ENCODE data around the gene CERCAM.
"Not testable (repeated sequence)": the region's sequence is repeated elsewhere in the genome, so short reads cannot be mapped to it uniquely, and the experiment has no call there.

The CERCAM gene

GRCh38 chr9:128397831-128398230 is 22.8 kb upstream of the CERCAM start:
- Histone ChIP-seq H3K9ac (ENCODE audit: low read length) (no peak overlapping the region), H3K27me3 (ENCODE audit: control insufficient read depth, insufficient read depth, low read length) (peaks cover 19% of the 10 kb centered on the region), H3K36me3 (ENCODE audit: control insufficient read depth, insufficient read depth, low read length) (no peaks in the 10 kb centered on the region), H3K9me3 (ENCODE audit: control insufficient read depth, low read length) (no peaks in the 10 kb centered on the region), H3K4me1 (ENCODE audit: control insufficient read depth, insufficient read depth, low read length) (no peaks in the 10 kb centered on the region), H3K4me3 (ENCODE audit: low read length) (no peak overlapping the region)

DNA sequence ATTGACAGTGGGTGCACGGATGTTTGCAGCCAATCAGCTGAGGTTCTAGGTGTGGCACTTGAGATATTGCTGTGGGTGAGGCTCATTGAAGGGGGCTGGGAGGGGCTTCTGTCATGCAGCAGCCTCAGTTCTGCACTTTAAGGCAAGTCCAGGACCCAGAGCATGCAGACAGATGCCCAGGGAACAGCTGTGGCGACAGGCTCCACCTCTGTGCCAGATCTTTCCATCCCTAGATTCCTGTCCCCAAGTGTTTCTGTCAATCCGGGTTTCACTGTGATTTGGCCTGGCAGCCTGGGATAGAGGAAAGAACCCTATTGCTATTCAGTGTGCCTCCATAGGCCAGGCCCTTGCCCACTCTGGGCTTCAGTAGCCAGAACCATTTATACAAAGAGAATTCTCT is 20.8 kb upstream of the CERCAM start:
- H3K27me3 ChIP-seq (ENCODE audit: control insufficient read depth, insufficient read depth, low read length), result peaks cover 18% of the 10 kb centered on the region
- H3K9ac ChIP-seq (ENCODE audit: low read length), result no peak overlapping the region
- H3K9me3 ChIP-seq (ENCODE audit: control insufficient read depth, low read length), result no peaks in the 10 kb centered on the region
- H3K4me3 ChIP-seq (ENCODE audit: low read length), result no peak overlapping the region
- no peaks in the 10 kb centered on the region for H3K36me3 ChIP-seq (ENCODE audit: control insufficient read depth, insufficient read depth, low read length)
- H3K4me1 ChIP-seq (ENCODE audit: control insufficient read depth, insufficient read depth, low read length), result no peaks in the 10 kb centered on the region

- no peak overlapping the region for H3K9ac ChIP-seq (ENCODE audit: low read length)
Observed at GRCh38 chr9:128404560-128404959, 16.1 kb upstream of the CERCAM start.

DNA sequence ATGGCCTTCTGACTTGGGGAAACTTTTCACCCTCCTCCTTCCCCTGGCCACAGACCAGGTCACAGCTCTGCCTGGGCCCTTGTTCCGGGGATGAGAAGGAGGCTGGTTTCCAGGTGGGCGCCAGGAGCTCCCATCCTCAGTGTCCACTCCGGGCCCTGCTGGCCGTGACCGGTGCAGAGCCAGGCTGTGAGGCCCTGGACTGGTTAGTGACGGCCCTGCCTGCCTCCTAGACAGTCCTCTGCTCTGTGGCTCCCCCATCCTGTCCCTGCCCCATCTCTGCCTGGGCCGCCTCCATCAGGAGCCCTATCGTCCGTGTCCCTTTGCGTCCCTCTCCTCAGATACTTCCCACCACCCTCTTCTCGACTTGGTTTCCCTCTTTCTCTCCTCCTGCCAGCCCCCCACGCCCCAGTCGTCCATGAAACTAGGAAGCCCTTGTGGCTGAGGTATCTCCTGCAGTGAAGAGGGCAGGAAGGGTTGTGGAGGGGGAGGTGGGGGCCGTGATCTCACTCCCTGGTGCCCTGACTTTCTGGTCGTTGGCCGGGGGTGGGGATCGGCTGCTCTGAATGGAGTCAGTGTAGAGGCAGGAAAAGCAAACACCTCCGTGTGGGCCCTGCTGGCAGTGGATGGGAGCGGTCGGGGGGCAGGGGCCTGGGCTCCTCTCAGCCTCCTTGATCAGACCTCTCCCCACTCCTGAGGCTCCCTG is 15.4 kb upstream of the CERCAM start:
- Histone ChIP-seq H3K4me1 (ENCODE audit: control insufficient read depth, insufficient read depth, low read length) (peaks cover 6% of the 10 kb centered on the region), H3K9ac (ENCODE audit: low read length) (no peak overlapping the region), H3K9me3 (ENCODE audit: control insufficient read depth, low read length) (no peaks in the 10 kb centered on the region), H3K27me3 (ENCODE audit: control insufficient read depth, insufficient read depth, low read length) (no peaks in the 10 kb centered on the region), H3K36me3 (ENCODE audit: control insufficient read depth, insufficient read depth, low read length) (no peaks in the 10 kb centered on the region), H3K4me3 (ENCODE audit: low read length) (no peak overlapping the region)

More at GRCh38 chr9:128404560-128404959, 16.1 kb upstream of the CERCAM start:
- Histone ChIP-seq H3K9me3 (ENCODE audit: control insufficient read depth, low read length) (no peaks in the 10 kb centered on the region), H3K4me1 (ENCODE audit: control insufficient read depth, insufficient read depth, low read length) (peaks cover 6% of the 10 kb centered on the region), H3K36me3 (ENCODE audit: control insufficient read depth, insufficient read depth, low read length) (no peaks in the 10 kb centered on the region), H3K4me3 (ENCODE audit: low read length) (no peak overlapping the region), H3K27me3 (ENCODE audit: control insufficient read depth, insufficient read depth, low read length) (no peaks in the 10 kb centered on the region)

DNA sequence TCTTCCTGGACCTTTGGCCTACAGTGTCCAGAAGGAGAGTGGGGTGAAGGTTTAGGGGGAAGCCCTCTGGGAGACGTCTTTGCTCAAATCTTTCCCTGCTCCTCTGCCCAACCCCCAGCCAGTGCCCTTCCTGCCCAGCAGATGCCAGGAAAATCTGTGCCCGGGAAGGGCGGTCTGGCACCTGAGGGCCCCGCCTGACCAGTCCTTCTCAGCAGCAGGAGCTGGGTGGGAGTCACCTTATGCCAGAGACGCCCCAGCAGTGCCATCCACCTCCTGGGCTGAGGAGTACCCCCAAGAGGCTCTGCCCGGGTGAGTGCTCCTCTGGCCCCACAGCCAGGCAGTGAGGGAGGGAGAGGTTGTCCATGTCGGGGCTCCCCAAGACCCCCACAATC is 14.9 kb upstream of the CERCAM start:
- no peaks in the 10 kb centered on the region for H3K36me3 ChIP-seq (ENCODE audit: control insufficient read depth, insufficient read depth, low read length)
- H3K27me3 ChIP-seq (ENCODE audit: control insufficient read depth, insufficient read depth, low read length), result no peaks in the 10 kb centered on the region
- no peak overlapping the region for H3K9ac ChIP-seq (ENCODE audit: low read length)
- no peaks in the 10 kb centered on the region for H3K9me3 ChIP-seq (ENCODE audit: control insufficient read depth, low read length)
- H3K4me3 ChIP-seq (ENCODE audit: low read length), result no peak overlapping the region
- peaks cover 6% of the 10 kb centered on the region for H3K4me1 ChIP-seq (ENCODE audit: control insufficient read depth, insufficient read depth, low read length)

GRCh38 chr9:128406848-128407391 is 13.7 kb upstream of the CERCAM start:
- Histone ChIP-seq H3K4me3 (ENCODE audit: low read length) (no peak overlapping the region), H3K4me1 (ENCODE audit: control insufficient read depth, insufficient read depth, low read length) (peaks cover 6% of the 10 kb centered on the region), H3K27me3 (ENCODE audit: control insufficient read depth, insufficient read depth, low read length) (peaks cover 2% of the 10 kb centered on the region), H3K9ac (ENCODE audit: low read length) (no peak overlapping the region), H3K36me3 (ENCODE audit: control insufficient read depth, insufficient read depth, low read length) (no peaks in the 10 kb centered on the region), H3K9me3 (ENCODE audit: control insufficient read depth, low read length) (no peaks in the 10 kb centered on the region)

- Histone ChIP-seq H3K27me3 (ENCODE audit: control insufficient read depth, insufficient read depth, low read length) (peaks cover 6% of the 10 kb centered on the region), H3K9me3 (ENCODE audit: control insufficient read depth, low read length) (no peaks in the 10 kb centered on the region), H3K36me3 (ENCODE audit: control insufficient read depth, insufficient read depth, low read length) (no peaks in the 10 kb centered on the region), H3K4me1 (ENCODE audit: control insufficient read depth, insufficient read depth, low read length) (peaks cover 9% of the 10 kb centered on the region), H3K4me3 (ENCODE audit: low read length) (no peak overlapping the region), H3K9ac (ENCODE audit: low read length) (no peak overlapping the region)
Observed at GRCh38 chr9:128408963-128409431, 11.7 kb upstream of the CERCAM start.

GRCh38 chr9:128409450-128409849 is 11.2 kb upstream of the CERCAM start:
- peaks cover 6% of the 10 kb centered on the region for H3K27me3 ChIP-seq (ENCODE audit: control insufficient read depth, insufficient read depth, low read length)

DNA sequence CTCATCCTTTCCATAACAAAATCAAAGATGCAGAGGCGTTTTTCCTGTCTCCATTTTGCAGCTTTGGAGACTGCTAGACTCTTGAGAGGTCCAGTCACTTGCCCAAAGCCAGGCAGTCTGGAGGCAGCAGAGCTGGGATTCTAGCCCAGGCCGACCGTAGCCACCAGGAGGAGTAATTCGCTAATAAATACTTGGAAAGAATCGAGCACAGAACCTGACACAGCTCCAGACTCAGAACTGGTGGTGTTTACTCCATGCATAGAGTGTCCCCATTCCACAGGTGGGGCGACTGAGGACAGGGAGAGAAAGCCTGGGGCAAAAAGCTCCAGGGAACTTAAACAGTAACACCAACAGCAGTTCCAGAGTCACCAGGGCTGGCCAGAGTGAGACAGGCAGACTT is 10.7 kb upstream of the CERCAM start:
- Histone ChIP-seq H3K4me3 (ENCODE audit: low read length) (no peak overlapping the region), H3K9ac (ENCODE audit: low read length) (no peak overlapping the region)

More at GRCh38 chr9:128409450-128409849, 11.2 kb upstream of the CERCAM start:
- Histone ChIP-seq H3K4me1 (ENCODE audit: control insufficient read depth, insufficient read depth, low read length) (peaks cover 9% of the 10 kb centered on the region), H3K4me3 (ENCODE audit: low read length) (no peak overlapping the region), H3K9ac (ENCODE audit: low read length) (no peak overlapping the region), H3K36me3 (ENCODE audit: control insufficient read depth, insufficient read depth, low read length) (no peaks in the 10 kb centered on the region), H3K9me3 (ENCODE audit: control insufficient read depth, low read length) (no peaks in the 10 kb centered on the region)

GRCh38 chr9:128411364-128412119 is 9.1 kb upstream of the CERCAM start:
- Histone ChIP-seq H3K4me1 (ENCODE audit: control insufficient read depth, insufficient read depth, low read length) (peaks cover 3% of the 10 kb centered on the region), H3K9me3 (ENCODE audit: control insufficient read depth, low read length) (no peaks in the 10 kb centered on the region), H3K36me3 (ENCODE audit: control insufficient read depth, insufficient read depth, low read length) (no peaks in the 10 kb centered on the region), H3K27me3 (ENCODE audit: control insufficient read depth, insufficient read depth, low read length) (peaks cover 13% of the 10 kb centered on the region), H3K9ac (ENCODE audit: low read length) (no peak overlapping the region), H3K4me3 (ENCODE audit: low read length) (no peak overlapping the region)

More for the DNA sequence above, 10.7 kb upstream of the CERCAM start:
- H3K9me3 ChIP-seq (ENCODE audit: control insufficient read depth, low read length), result no peaks in the 10 kb centered on the region
- peaks cover 6% of the 10 kb centered on the region for H3K27me3 ChIP-seq (ENCODE audit: control insufficient read depth, insufficient read depth, low read length)
- H3K36me3 ChIP-seq (ENCODE audit: control insufficient read depth, insufficient read depth, low read length), result no peaks in the 10 kb centered on the region
- H3K4me1 ChIP-seq (ENCODE audit: control insufficient read depth, insufficient read depth, low read length), result peaks cover 9% of the 10 kb centered on the region

DNA sequence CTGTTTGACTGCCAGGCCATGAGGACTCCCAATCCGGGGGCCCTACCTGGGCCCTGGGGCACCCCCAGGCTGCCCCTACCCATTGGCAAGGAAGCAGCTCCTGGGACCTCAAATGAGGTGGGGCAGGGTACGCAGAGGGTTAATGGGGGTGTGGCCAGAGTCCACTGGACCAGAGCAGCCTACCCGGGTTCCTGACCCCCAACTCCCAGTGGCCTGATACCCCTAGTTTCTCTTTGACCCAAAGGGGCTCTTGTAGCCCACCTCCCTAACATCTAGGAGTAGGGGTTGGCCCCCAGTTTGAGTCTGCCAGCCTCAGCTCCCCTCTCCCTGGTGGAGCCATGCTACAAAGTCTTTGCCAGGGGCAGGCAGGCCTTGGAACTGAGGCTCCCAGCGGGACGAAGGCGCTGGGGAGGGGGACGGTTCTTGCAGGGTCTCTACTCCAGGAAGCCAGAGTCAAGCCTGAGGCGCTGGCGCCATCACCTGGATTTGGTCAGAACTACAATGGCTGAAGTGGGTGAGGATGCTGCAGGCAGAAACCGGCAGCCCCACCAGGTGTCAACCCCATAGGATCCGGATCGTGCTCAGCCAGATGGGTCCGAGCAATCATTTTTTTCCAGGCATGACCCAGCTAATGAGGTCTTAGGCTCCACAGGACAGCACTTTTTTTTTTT is 8.4 kb upstream of the CERCAM start:
- Histone ChIP-seq H3K36me3 (ENCODE audit: control insufficient read depth, insufficient read depth, low read length) (no peaks in the 10 kb centered on the region), H3K4me1 (ENCODE audit: control insufficient read depth, insufficient read depth, low read length) (peaks cover 3% of the 10 kb centered on the region), H3K9me3 (ENCODE audit: control insufficient read depth, low read length) (no peaks in the 10 kb centered on the region), H3K9ac (ENCODE audit: low read length) (no peak overlapping the region), H3K4me3 (ENCODE audit: low read length) (no peak overlapping the region), H3K27me3 (ENCODE audit: control insufficient read depth, insufficient read depth, low read length) (peaks cover 17% of the 10 kb centered on the region)

GRCh38 chr9:128413728-128414127 is 6.9 kb upstream of the CERCAM start:
- peaks cover 21% of the 10 kb centered on the region for H3K27me3 ChIP-seq (ENCODE audit: control insufficient read depth, insufficient read depth, low read length)
- H3K4me1 ChIP-seq (ENCODE audit: control insufficient read depth, insufficient read depth, low read length); H3K4me3 ChIP-seq (ENCODE audit: low read length); H3K9ac ChIP-seq (ENCODE audit: low read length); H3K36me3 ChIP-seq (ENCODE audit: control insufficient read depth, insufficient read depth, low read length); H3K9me3 ChIP-seq (ENCODE audit: control insufficient read depth, low read length): not testable (repeated sequence)

All from mucosa of stomach (tissue), 1 donor.